Right lobe of liver (tissue), 6 donors: Measurements from ENCODE around the gene TYROBP. TPM values are rescaled to one million over a fixed set of nuclear protein-coding genes. Genes with fewer than 3 reads are reported as not detected.
"Not testable (repeated sequence)": the region's sequence is repeated elsewhere in the genome, so short reads cannot be mapped to it uniquely, and the experiment has no call there.

Source experiments
- ATAC-seq, 4 donors: fragments of 200-7000 bp; cut with Tn5 transposase; one replicate each; pipeline ENCODE4 v1.9.1; 2020; ENCODE audit warnings: mild to moderate bottlenecking in 4 of 4, moderate library complexity in 4 of 4
- DNase-seq, 3 donors: peaks; one replicate each; pipeline ENCODE4 v3.0.0-alpha.2; 2020
- H3K27ac ChIP-seq, 3 donors: fragments of 200-600 bp; one replicate each; pipeline ENCODE4 v1.8.0; 2022
- H3K27me3 ChIP-seq, 2 donors: fragments of 200-600 bp; one replicate each; pipeline ENCODE4 v1.8.0; 2022
- H3K36me3 ChIP-seq, 4 donors: fragments of 200-600 bp; sonication (generic) in 1 of 4; one replicate each; pipeline versions ENCODE4 v1.5.1 to v1.8.0; 2017 to 2022; ENCODE audit warnings: control low read depth in 1 of 4
- H3K4me1 ChIP-seq, 4 donors: fragments of 200-600 bp; sonication (generic) in 1 of 4; one replicate each; pipeline versions ENCODE4 v1.5.1 to v1.8.0; 2017 to 2022; ENCODE audit warnings: control low read depth in 1 of 4
- H3K4me3 ChIP-seq, 3 donors: fragments of 200-600 bp; one replicate each; pipeline ENCODE4 v1.8.0; 2022
- H3K9me3 ChIP-seq, 4 donors: fragments of 200-600 bp; sonication (generic) in 1 of 4; one replicate each; pipeline versions ENCODE4 v1.5.1 to v1.8.0; 2017 to 2022; ENCODE audit warnings: control low read depth in 1 of 4
- POLR2A ChIP-seq: fragments of 450-650 bp; IDR thresholded peaks from one replicate; pipeline ENCODE4 v1.6.1; 2017; ENCODE audit warnings: antibody characterized with exemption, mild to moderate bottlenecking
- WGBS: methylation state at CpG from one replicate; pipeline ENCODE4 v1.1.6; 2018; ENCODE audit warnings: low coverage, low lambda C conversion rate; ENCODE audit not compliant: insufficient coverage; ENCODE audit errors: missing lambda C conversion rate; 5-methylcytosine and 5-hydroxymethylcytosine counted together
- intact Hi-C, 2 donors: fragments of 100-400 bp; cut with DNase I; formaldehyde crosslinking; loops; one replicate each; pipeline versions ENCODE4 v1.11.2 to v1.14.1; 2022
- total RNA-seq, 6 experiments: library from RNA; depleted of rRNA in 2 of 6; stranded (reverse); fragments of >200 nt in 2 of 6; fragmentation: NEBNext Ultra II Directional in 3 of 6; extraction: Animal tissue kit (Norgen Biotek cat#: 25700) in 3 of 6; gene quantifications; one replicate each; pipeline versions ENCODE4 v1.1.0 to v1.2.4, GENCODE V29; 2016 to 2023
- TF ChIP-seq, protein P1 (sequence below), 4 donors: fragments of 200-600 bp in 3 of 4; fragments of 450-650 bp in 1 of 4; IDR thresholded peaks; one replicate each; pipeline versions ENCODE4 v1.5.1 to v1.8.0; 2016 to 2022; ENCODE audit warnings: antibody characterized with exemption in 4 of 4, mild to moderate bottlenecking in 2 of 4
- donor health status: DM: no; HTN: yes; CAD: no.
- donor health status: DM: no; HTN: no; CAD: no.
- donor health status: DM: no; HTN: no; CAD: no.
- donor health status: DM: no; HTN: yes; CAD: no.
- donor health status: DM: no; HTN: yes; CAD: no.

TYROBP gene
- total RNA-seq, 6 experiments from 2014 or later, result 15.6 to 77.8 (median 29.7) TPM

GRCh38 chr19:35879068-35879467 is 29.0 kb downstream of the TYROBP start:
- no peak for ATAC-seq
- H3K27me3 ChIP-seq, result no peaks in the 10 kb centered on the region
- no peaks in the 10 kb centered on the region for H3K36me3 ChIP-seq
- DNase-seq, result no peak
- intact Hi-C loops, result loop anchor here in 1 of 2 donors (5.0 kb wide), 1 partner anchor 58 kb away; the partner anchor contains the start of gene LRFN3
- no peaks in the 10 kb centered on the region for H3K4me1 ChIP-seq
- no peak overlapping the region for H3K4me3 ChIP-seq
- no peaks in the 10 kb centered on the region for H3K9me3 ChIP-seq
- no peak for TF ChIP-seq POLR2A
- TF ChIP-seq, protein P1, sequence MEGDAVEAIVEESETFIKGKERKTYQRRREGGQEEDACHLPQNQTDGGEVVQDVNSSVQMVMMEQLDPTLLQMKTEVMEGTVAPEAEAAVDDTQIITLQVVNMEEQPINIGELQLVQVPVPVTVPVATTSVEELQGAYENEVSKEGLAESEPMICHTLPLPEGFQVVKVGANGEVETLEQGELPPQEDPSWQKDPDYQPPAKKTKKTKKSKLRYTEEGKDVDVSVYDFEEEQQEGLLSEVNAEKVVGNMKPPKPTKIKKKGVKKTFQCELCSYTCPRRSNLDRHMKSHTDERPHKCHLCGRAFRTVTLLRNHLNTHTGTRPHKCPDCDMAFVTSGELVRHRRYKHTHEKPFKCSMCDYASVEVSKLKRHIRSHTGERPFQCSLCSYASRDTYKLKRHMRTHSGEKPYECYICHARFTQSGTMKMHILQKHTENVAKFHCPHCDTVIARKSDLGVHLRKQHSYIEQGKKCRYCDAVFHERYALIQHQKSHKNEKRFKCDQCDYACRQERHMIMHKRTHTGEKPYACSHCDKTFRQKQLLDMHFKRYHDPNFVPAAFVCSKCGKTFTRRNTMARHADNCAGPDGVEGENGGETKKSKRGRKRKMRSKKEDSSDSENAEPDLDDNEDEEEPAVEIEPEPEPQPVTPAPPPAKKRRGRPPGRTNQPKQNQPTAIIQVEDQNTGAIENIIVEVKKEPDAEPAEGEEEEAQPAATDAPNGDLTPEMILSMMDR (IDR thresholded peaks at IDR 0.05), result no peak
- H3K27ac ChIP-seq, result no peak overlapping the region
- 20% methylated on average over 2 of the region's 23 CpGs for WGBS

- 85% methylated on average over 19 of the region's 32 CpGs for WGBS
- intact Hi-C loops, result no loop called here
- DNase-seq, result no peak
Observed at GRCh38 chr19:35874392-35874930, 33.6 kb downstream of the TYROBP start.

DNA sequence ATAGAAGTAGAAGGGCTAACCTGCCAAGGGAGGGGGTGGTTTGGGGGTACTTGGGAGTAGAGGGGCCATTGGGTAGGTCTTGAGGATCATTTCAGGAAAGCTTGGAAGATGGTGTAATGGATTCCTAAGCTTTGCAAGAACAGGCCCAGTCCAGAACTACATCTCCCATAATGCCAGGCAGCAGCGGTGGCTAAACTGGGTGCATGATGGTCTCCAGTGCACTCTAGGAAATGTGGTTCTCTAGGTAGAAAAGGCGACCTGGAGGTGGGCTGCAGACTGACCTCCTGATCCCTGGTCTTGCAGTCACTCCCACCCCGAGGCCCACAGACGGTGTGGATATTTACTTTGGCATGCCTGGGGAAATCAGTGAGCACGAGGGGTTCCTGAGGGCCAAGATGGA is 35.9 kb downstream of the TYROBP start:
- 68% methylated on average over 4 of the region's 5 CpGs for WGBS
- ATAC-seq (no peak), DNase-seq (no peak)
- Histone ChIP-seq H3K36me3 (no peaks in the 10 kb centered on the region), H3K9me3 (no peaks in the 10 kb centered on the region), H3K27ac (no peak overlapping the region), H3K4me1 (peaks cover 0 to 14% (median 0%) of the 10 kb centered on the region in 4 donors), H3K4me3 (no peak overlapping the region), H3K27me3 (peaks cover 0 to 18% of the 10 kb centered on the region in 2 donors)
- TF ChIP-seq, protein P1 (IDR thresholded peaks at IDR 0.05), result no peak
- TF ChIP-seq POLR2A, result no peak
- intact Hi-C loops, result no loop called here

More at GRCh38 chr19:35874392-35874930, 33.6 kb downstream of the TYROBP start:
- H3K27me3 ChIP-seq, result peaks cover 0 to 17% of the 10 kb centered on the region in 2 donors
- H3K4me3 ChIP-seq, result no peak overlapping the region
- no peak overlapping the region for H3K27ac ChIP-seq
- H3K36me3 ChIP-seq, result no peaks in the 10 kb centered on the region
- H3K9me3 ChIP-seq, result no peaks in the 10 kb centered on the region
- ATAC-seq, result no peak
- peaks cover 0 to 5% (median 0%) of the 10 kb centered on the region in 4 donors for H3K4me1 ChIP-seq
- no peak for TF ChIP-seq POLR2A

GRCh38 chr19:35871611-35872010 is 36.5 kb downstream of the TYROBP start:
- Histone ChIP-seq H3K4me3 (no peak overlapping the region), H3K27ac (no peak overlapping the region), H3K4me1 (peaks cover 0 to 14% (median 0%) of the 10 kb centered on the region in 4 donors), H3K9me3 (no peaks in the 10 kb centered on the region), H3K27me3 (peaks cover 0 to 18% of the 10 kb centered on the region in 2 donors), H3K36me3 (no peaks in the 10 kb centered on the region)
- 60% methylated on average over 3 of the region's 12 CpGs for WGBS
- TF ChIP-seq POLR2A, result no peak
- TF ChIP-seq, protein P1 (IDR thresholded peaks at IDR 0.05), result no peak
- DNase-seq (no peak), ATAC-seq (no peak)
- intact Hi-C loops, result no loop called here

DNA sequence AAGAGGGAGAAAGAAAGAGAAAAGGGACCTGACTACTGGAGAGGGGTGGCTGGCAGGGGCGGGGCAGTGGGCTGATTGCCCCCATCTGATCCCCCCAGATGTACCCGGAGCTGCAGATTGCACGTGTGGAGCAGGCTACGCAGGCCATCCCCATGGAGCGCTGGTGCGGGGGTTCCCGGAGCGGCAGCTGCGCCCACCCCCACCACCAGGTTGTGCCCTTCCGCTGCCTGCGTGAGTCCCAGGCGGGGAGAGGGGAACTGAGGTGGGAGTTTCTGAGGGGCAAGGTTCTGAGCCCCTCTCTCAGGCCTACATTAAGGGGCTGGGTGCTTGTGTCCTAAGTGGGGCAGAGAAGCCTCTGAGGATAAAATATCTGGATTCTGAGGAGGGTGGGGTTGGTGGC is 37.3 kb downstream of the TYROBP start:
- ATAC-seq, result no peak
- Histone ChIP-seq H3K27me3 (peaks cover 0 to 18% of the 10 kb centered on the region in 2 donors), H3K4me1 (peaks cover 0 to 14% (median 0%) of the 10 kb centered on the region in 4 donors), H3K36me3 (no peaks in the 10 kb centered on the region), H3K4me3 (no peak overlapping the region), H3K27ac (no peak overlapping the region), H3K9me3 (no peaks in the 10 kb centered on the region)
- no peak for DNase-seq
- no peak for TF ChIP-seq POLR2A
- TF ChIP-seq, protein P1 (IDR thresholded peaks at IDR 0.05), result no peak
- intact Hi-C loops, result no loop called here
- 57% methylated on average over 1 of the region's 12 CpGs for WGBS

- H3K27ac ChIP-seq, ATAC-seq, DNase-seq, H3K36me3 ChIP-seq, H3K9me3 ChIP-seq, H3K4me3 ChIP-seq, intact Hi-C loops: not testable (repeated sequence)
- 26% methylated on average over 16 of the region's 26 CpGs for WGBS
- Histone ChIP-seq H3K4me1 (peaks cover 0 to 14% (median 0%) of the 10 kb centered on the region in 4 donors), H3K27me3 (peaks cover 0 to 18% of the 10 kb centered on the region in 2 donors)
Observed at GRCh38 chr19:35870124-35870736, 37.9 kb downstream of the TYROBP start.
